Measurements from ENCODE around the gene PHLDA3. TPM values are rescaled to one million over a fixed set of nuclear protein-coding genes. Genes with fewer than 3 reads are reported as not detected.

The PHLDA3 gene
- total RNA-seq, 1 experiment from 2014 or later: 22.1 TPM

- no peak for TF ChIP-seq JUND (IDR thresholded peaks at IDR 0.05)
- no peak for TF ChIP-seq ZBTB33 (IDR thresholded peaks at IDR 0.05; ENCODE audit: extremely low read depth, insufficient replicate concordance, low read length)
- TF ChIP-seq EZH2phosphoT487 (IDR thresholded peaks at IDR 0.05; ENCODE audit: borderline replicate concordance): no peak
- no peak overlapping the region for H3K4me3 ChIP-seq (replicated peaks in 1 of 2; ENCODE audit: low read depth in 1 of 2, low read length in 2 of 2)
- no peak overlapping the region for H3K4me2 ChIP-seq (ENCODE audit: low read length)
- H3K36me3 ChIP-seq (ENCODE audit: control insufficient read depth in 1 of 2, insufficient read depth in 2 of 2, low read length in 2 of 2): no peaks in the 10 kb centered on the region
- no peak overlapping the region for H2AFZ ChIP-seq (ENCODE audit: low read depth, low read length, poor library complexity, severe bottlenecking)
- H4K20me1 ChIP-seq (ENCODE audit: insufficient read depth): no peaks in the 10 kb centered on the region
- no peak overlapping the region for H3K9ac ChIP-seq (ENCODE audit: low read length)
- CTCF ChIA-PET: interaction anchor here (1.4 to 3.1 kb wide), 3 partner anchors 14 to 78 kb away, joined by 3 to 11 read pairs (median 8); no protein-coding TSS in a partner anchor
- ATAC-seq: no peak
- RAD21 ChIA-PET (ENCODE audit: low non-redundant PET in 1 of 2, low total read pairs in 2 of 2, uncharacterized antibody in 2 of 2, unreplicated experiment in 2 of 2): no interaction called here
- H3K9me3 ChIP-seq (ENCODE audit: control insufficient read depth in 1 of 2, insufficient read depth in 1 of 2, low read depth in 1 of 2, low read length in 2 of 2): no peaks in the 10 kb centered on the region
- H3K9me2 ChIP-seq (ENCODE audit: insufficient read depth): no peaks in the 10 kb centered on the region
- no peaks in the 10 kb centered on the region for H3K27me3 ChIP-seq (ENCODE audit: insufficient read depth, low read length)
- intact Hi-C loops (cut with micrococcal nuclease): no loop called here
- POLR2A ChIA-PET: interaction anchor here (1.3 kb wide), 1 partner anchor 27 kb away, joined by 4 read pairs; no protein-coding TSS in a partner anchor
- DNase-seq (ENCODE audit: low read depth, low spot score): no peak
- no peak overlapping the region for H3K27ac ChIP-seq (ENCODE audit: low read depth, low read length)
- H3K4me1 ChIP-seq (ENCODE audit: control insufficient read depth in 1 of 2, insufficient read depth in 2 of 2, low read length in 2 of 2): peaks cover 13 to 19% of the 10 kb centered on the region in 2 experiments
- BruUV-seq (replicated peaks): no TSS peak
- no peaks in the 10 kb centered on the region for H3K79me2 ChIP-seq (ENCODE audit: insufficient read depth, low read length)
These were observed 34.7 kb downstream of the PHLDA3 start for GRCh38 chr1:201434266-201434665.

DNA sequence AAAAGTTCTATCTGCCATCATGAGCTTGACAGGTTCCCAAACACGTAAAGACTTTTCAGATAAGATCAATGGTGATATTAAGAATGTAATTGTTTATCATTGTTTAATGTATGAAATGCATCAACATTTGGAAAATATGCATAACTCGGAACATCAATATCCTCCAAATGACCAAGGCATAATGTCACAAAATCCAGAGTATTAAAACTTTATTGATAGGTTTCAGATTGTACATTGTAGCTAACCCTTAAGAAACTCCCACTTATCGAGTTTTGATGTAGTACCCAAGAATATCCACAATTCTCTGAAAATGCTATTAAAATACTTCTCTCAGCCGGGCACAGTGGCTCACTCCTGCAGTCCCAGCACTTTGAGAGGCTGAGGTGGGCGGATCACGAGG lies 35.4 kb downstream of the PHLDA3 start:
- DNase-seq (ENCODE audit: low read depth, low spot score) (no peak), ATAC-seq (no peak)
- no peak overlapping the region for H3K27ac ChIP-seq (ENCODE audit: low read depth, low read length)
- POLR2A ChIA-PET: interaction anchor here (1.3 kb wide), 1 partner anchor 28 kb away, joined by 4 read pairs; no protein-coding TSS in a partner anchor
- H3K4me2 ChIP-seq (ENCODE audit: low read length): no peak overlapping the region
- H3K36me3 ChIP-seq (ENCODE audit: control insufficient read depth in 1 of 2, insufficient read depth in 2 of 2, low read length in 2 of 2): no peaks in the 10 kb centered on the region
- H4K20me1 ChIP-seq (ENCODE audit: insufficient read depth): no peaks in the 10 kb centered on the region
- no peak overlapping the region for H3K9ac ChIP-seq (ENCODE audit: low read length)
- no peaks in the 10 kb centered on the region for H3K27me3 ChIP-seq (ENCODE audit: insufficient read depth, low read length)
- no peaks in the 10 kb centered on the region for H3K9me2 ChIP-seq (ENCODE audit: insufficient read depth)
- H2AFZ ChIP-seq (ENCODE audit: low read depth, low read length, poor library complexity, severe bottlenecking): no peak overlapping the region
- H3K4me3 ChIP-seq (replicated peaks in 1 of 2; ENCODE audit: low read depth in 1 of 2, low read length in 2 of 2): no peak overlapping the region
- H3K9me3 ChIP-seq (ENCODE audit: control insufficient read depth in 1 of 2, insufficient read depth in 1 of 2, low read depth in 1 of 2, low read length in 2 of 2): no peaks in the 10 kb centered on the region
- BruUV-seq (replicated peaks): no TSS peak
- peaks cover 13 to 19% of the 10 kb centered on the region in 2 experiments for H3K4me1 ChIP-seq (ENCODE audit: control insufficient read depth in 1 of 2, insufficient read depth in 2 of 2, low read length in 2 of 2)
- RAD21 ChIA-PET (ENCODE audit: low non-redundant PET in 1 of 2, low total read pairs in 2 of 2, uncharacterized antibody in 2 of 2, unreplicated experiment in 2 of 2): no interaction called here
- intact Hi-C loops (cut with micrococcal nuclease): no loop called here
- H3K79me2 ChIP-seq (ENCODE audit: insufficient read depth, low read length): no peaks in the 10 kb centered on the region
- CTCF ChIA-PET: interaction anchor here (1.4 to 3.1 kb wide), 3 partner anchors 15 to 79 kb away, joined by 3 to 11 read pairs (median 8); no protein-coding TSS in a partner anchor
- TF ChIP-seq ZFX (IDR thresholded peaks at IDR 0.05) (no peak), SRF (IDR thresholded peaks at IDR 0.05; ENCODE audit: low read depth) (no peak), JUND (IDR thresholded peaks at IDR 0.05) (no peak), TCF7L2 (IDR thresholded peaks at IDR 0.05; ENCODE audit: borderline replicate concordance, extremely low read depth, insufficient read depth, insufficient read length) (no peak), POLR2AphosphoS5 (IDR thresholded peaks at IDR 0.05; ENCODE audit: low read depth, low read length) (no peak), YY1 (IDR thresholded peaks at IDR 0.05; ENCODE audit: extremely low read depth, insufficient replicate concordance, low read depth, low read length) (no peak), CBX3 (IDR thresholded peaks at IDR 0.05; ENCODE audit: low read depth) (no peak), ZNF274 (IDR thresholded peaks at IDR 0.05; ENCODE audit: low read depth, low read length) (no peak), ELF1 (IDR thresholded peaks at IDR 0.05; ENCODE audit: borderline replicate concordance, low read depth) (no peak)
- TF ChIP-seq, protein P1, sequence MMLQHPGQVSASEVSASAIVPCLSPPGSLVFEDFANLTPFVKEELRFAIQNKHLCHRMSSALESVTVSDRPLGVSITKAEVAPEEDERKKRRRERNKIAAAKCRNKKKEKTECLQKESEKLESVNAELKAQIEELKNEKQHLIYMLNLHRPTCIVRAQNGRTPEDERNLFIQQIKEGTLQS (IDR thresholded peaks at IDR 0.05): no peak
- TF ChIP-seq, protein P2, sequence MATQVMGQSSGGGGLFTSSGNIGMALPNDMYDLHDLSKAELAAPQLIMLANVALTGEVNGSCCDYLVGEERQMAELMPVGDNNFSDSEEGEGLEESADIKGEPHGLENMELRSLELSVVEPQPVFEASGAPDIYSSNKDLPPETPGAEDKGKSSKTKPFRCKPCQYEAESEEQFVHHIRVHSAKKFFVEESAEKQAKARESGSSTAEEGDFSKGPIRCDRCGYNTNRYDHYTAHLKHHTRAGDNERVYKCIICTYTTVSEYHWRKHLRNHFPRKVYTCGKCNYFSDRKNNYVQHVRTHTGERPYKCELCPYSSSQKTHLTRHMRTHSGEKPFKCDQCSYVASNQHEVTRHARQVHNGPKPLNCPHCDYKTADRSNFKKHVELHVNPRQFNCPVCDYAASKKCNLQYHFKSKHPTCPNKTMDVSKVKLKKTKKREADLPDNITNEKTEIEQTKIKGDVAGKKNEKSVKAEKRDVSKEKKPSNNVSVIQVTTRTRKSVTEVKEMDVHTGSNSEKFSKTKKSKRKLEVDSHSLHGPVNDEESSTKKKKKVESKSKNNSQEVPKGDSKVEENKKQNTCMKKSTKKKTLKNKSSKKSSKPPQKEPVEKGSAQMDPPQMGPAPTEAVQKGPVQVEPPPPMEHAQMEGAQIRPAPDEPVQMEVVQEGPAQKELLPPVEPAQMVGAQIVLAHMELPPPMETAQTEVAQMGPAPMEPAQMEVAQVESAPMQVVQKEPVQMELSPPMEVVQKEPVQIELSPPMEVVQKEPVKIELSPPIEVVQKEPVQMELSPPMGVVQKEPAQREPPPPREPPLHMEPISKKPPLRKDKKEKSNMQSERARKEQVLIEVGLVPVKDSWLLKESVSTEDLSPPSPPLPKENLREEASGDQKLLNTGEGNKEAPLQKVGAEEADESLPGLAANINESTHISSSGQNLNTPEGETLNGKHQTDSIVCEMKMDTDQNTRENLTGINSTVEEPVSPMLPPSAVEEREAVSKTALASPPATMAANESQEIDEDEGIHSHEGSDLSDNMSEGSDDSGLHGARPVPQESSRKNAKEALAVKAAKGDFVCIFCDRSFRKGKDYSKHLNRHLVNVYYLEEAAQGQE (IDR thresholded peaks at IDR 0.05; ENCODE audit: low read depth): no peak
